Measurements from ENCODE around the gene PTPRN2. TPM values are rescaled to one million over a fixed set of nuclear protein-coding genes. Genes with fewer than 3 reads are reported as not detected.

PTPRN2 gene
- total and polyA plus RNA-seq, 9 of the 15 experiments (the other 6 are each of a cell fraction or from before 2014, with no cell fraction given): not detected

DNA sequence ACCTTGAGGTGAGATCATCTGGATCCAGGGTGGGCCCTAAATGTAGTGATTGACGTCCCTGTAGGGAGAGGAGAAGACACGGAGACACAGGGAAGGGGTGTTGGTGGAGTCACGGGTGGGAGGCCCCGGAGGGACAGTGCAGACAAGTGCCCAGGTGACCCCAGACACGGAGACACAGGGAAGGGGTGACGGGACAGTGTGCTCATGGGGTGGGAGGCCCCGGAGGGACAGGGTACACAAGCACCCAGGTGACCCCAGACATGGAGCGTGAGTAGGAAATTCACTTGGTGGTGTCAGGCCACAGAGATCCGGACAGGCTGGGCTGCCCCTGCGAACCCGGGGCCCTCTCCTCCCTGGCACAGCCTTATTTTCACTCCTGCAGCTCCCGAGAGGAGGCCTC lies 176.9 kb downstream of the PTPRN2 start:
- WGBS (ENCODE audit: insufficient coverage, low coverage, missing lambda C conversion rate): 0% methylated on average over 11 of the region's 12 CpGs
- H3K9ac ChIP-seq (ENCODE audit: insufficient read depth in 1 of 2, low read depth in 2 of 2, low read length in 2 of 2): no peak overlapping the region
- BruUV-seq (replicated peaks): no TSS peak
- no peaks in the 10 kb centered on the region for H3K9me3 ChIP-seq (replicated peaks; ENCODE audit: control insufficient read depth, insufficient read depth, low read depth, low read length)
- H3K27ac ChIP-seq (ENCODE audit: extremely low read depth, low read depth, low read length): no peak overlapping the region
- no peaks in the 10 kb centered on the region for H3K9me1 ChIP-seq (ENCODE audit: control insufficient read depth, insufficient read depth, low read length)
- intact Hi-C loops (cut with micrococcal nuclease) (no loop called here), in situ Hi-C loops (cut with MboI) (no loop called here)
- H3K4me3 ChIP-seq: no peak overlapping the region
- no peaks in the 10 kb centered on the region for H3K4me1 ChIP-seq (replicated peaks in 1 of 2; ENCODE audit: control insufficient read depth in 2 of 2, insufficient read depth in 2 of 2, low read length in 2 of 2)
- H4K20me1 ChIP-seq (replicated peaks; ENCODE audit: control insufficient read depth, insufficient read depth, low read length): peaks cover 9% of the 10 kb centered on the region; the same call in 1 of the 2 replicates
- no peak overlapping the region for H3K4me2 ChIP-seq (ENCODE audit: insufficient read depth, low read length)
- ATAC-seq: peak; percentile 28; the same call in 2 of the 3 replicates
- H3K27me3 ChIP-seq (ENCODE audit: control insufficient read depth in 2 of 2, insufficient read depth in 2 of 2, low read length in 2 of 2): peaks cover 16 to 66% of the 10 kb centered on the region in 2 experiments
- ChIA-PET POLR2A (no interaction called here), CTCF (ENCODE audit: low intra/inter-chr PET ratio) (no interaction called here)
- no peaks in the 10 kb centered on the region for H3K36me3 ChIP-seq (ENCODE audit: control insufficient read depth, insufficient read depth, low read length)
- no peak for DNase-seq (ENCODE audit: extremely low read depth in 1 of 4, low spot score in 3 of 4)
- no peaks in the 10 kb centered on the region for H3K79me2 ChIP-seq (ENCODE audit: control insufficient read depth, insufficient read depth, low read length)
- no peak overlapping the region for H2AFZ ChIP-seq (ENCODE audit: low read depth, low read length)
- FAIRE-seq: no peak
- no peak for TF ChIP-seq HEY1 (CRISPR knock-in tag; IDR thresholded peaks at IDR 0.05; ENCODE audit: borderline replicate concordance)
- TF ChIP-seq, protein P1, sequence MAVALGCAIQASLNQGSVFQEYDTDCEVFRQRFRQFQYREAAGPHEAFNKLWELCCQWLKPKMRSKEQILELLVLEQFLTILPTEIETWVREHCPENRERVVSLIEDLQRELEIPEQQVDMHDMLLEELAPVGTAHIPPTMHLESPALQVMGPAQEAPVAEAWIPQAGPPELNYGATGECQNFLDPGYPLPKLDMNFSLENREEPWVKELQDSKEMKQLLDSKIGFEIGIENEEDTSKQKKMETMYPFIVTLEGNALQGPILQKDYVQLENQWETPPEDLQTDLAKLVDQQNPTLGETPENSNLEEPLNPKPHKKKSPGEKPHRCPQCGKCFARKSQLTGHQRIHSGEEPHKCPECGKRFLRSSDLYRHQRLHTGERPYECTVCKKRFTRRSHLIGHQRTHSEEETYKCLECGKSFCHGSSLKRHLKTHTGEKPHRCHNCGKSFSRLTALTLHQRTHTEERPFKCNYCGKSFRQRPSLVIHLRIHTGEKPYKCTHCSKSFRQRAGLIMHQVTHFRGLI (CRISPR knock-in tag; IDR thresholded peaks at IDR 0.05): no peak
- TF ChIP-seq FOXA3 (CRISPR knock-in tag; conservative IDR thresholded peaks at IDR 0.05 in 1 of 2, IDR thresholded peaks at IDR 0.05 in 1 of 2): no peak
- no peak for TF ChIP-seq FOS (IDR thresholded peaks at IDR 0.05; ENCODE audit: extremely low read depth, insufficient read length)
- no peak for TF ChIP-seq ZEB2 (IDR thresholded peaks at IDR 0.05)
- no peak for TF ChIP-seq GTF2A2 (tag; IDR thresholded peaks at IDR 0.05)
- no peak for TF ChIP-seq PTBP1 (IDR thresholded peaks at IDR 0.05; ENCODE audit: low read depth, low read length)
- TF ChIP-seq, protein P2, sequence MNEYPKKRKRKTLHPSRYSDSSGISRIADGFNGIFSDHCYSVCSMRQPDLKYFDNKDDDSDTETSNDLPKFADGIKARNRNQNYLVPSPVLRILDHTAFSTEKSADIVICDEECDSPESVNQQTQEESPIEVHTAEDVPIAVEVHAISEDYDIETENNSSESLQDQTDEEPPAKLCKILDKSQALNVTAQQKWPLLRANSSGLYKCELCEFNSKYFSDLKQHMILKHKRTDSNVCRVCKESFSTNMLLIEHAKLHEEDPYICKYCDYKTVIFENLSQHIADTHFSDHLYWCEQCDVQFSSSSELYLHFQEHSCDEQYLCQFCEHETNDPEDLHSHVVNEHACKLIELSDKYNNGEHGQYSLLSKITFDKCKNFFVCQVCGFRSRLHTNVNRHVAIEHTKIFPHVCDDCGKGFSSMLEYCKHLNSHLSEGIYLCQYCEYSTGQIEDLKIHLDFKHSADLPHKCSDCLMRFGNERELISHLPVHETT (CRISPR knock-in tag; conservative IDR thresholded peaks at IDR 0.05 in 1 of 2, IDR thresholded peaks at IDR 0.05 in 1 of 2): no peak
- TF ChIP-seq TEAD1 (CRISPR knock-in tag; IDR thresholded peaks at IDR 0.05): no peak
- TF ChIP-seq PML (IDR thresholded peaks at IDR 0.05; ENCODE audit: low read length): no peak
- no peak for TF ChIP-seq HNRNPUL1 (IDR thresholded peaks at IDR 0.05; ENCODE audit: low read length)
- TF ChIP-seq CBX2 (IDR thresholded peaks at IDR 0.05; ENCODE audit: insufficient read depth, low read length, poor library complexity, severe bottlenecking): no peak
- TF ChIP-seq ZC3H11A (IDR thresholded peaks at IDR 0.05; ENCODE audit: low read depth, low read length): no peak
- TF ChIP-seq PHB (CRISPR knock-in tag; IDR thresholded peaks at IDR 0.05): no peak
- TF ChIP-seq, protein P3, sequence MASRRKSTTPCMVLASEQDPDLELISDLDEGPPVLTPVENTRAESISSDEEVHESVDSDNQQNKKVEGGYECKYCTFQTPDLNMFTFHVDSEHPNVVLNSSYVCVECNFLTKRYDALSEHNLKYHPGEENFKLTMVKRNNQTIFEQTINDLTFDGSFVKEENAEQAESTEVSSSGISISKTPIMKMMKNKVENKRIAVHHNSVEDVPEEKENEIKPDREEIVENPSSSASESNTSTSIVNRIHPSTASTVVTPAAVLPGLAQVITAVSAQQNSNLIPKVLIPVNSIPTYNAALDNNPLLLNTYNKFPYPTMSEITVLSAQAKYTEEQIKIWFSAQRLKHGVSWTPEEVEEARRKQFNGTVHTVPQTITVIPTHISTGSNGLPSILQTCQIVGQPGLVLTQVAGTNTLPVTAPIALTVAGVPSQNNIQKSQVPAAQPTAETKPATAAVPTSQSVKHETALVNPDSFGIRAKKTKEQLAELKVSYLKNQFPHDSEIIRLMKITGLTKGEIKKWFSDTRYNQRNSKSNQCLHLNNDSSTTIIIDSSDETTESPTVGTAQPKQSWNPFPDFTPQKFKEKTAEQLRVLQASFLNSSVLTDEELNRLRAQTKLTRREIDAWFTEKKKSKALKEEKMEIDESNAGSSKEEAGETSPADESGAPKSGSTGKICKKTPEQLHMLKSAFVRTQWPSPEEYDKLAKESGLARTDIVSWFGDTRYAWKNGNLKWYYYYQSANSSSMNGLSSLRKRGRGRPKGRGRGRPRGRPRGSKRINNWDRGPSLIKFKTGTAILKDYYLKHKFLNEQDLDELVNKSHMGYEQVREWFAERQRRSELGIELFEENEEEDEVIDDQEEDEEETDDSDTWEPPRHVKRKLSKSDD (conservative IDR thresholded peaks at IDR 0.05; ENCODE audit: low read length): no peak
- no peak for TF ChIP-seq TCF7L2 (IDR thresholded peaks at IDR 0.05; ENCODE audit: low read depth, low read length)
